Activated CD4-positive, CD25-positive, alpha-beta regulatory T cell (primary cell): ENCODE results near the gene ARHGEF37.
"Not testable (repeated sequence)": the region's sequence is repeated elsewhere in the genome, so short reads cannot be mapped to it uniquely, and the experiment has no call there.

Experiments
- DNase-seq, 4 experiments: peaks; one replicate each; lab custom pipeline; 2025; lab: John Stamatoyannopoulos, UW

The ARHGEF37 gene

GRCh38 chr5:149648464-149649393 lies 67.4 kb downstream of the ARHGEF37 start:
- DNase-seq, result not testable (repeated sequence)

GRCh38 chr5:149649730-149650129 lies 68.4 kb downstream of the ARHGEF37 start:
- DNase-seq, result not testable (repeated sequence)

GRCh38 chr5:149651686-149652085 lies 70.4 kb downstream of the ARHGEF37 start:
- DNase-seq, result no peak

- DNase-seq, result no peak
Measured at GRCh38 chr5:149652697-149653096, 71.4 kb downstream of the ARHGEF37 start.

- no peak for DNase-seq
Measured at GRCh38 chr5:149654231-149654630, 72.9 kb downstream of the ARHGEF37 start.

- no peak for DNase-seq
Measured at GRCh38 chr5:149654883-149655505, 73.7 kb downstream of the ARHGEF37 start.

- no peak for DNase-seq
Measured at GRCh38 chr5:149656576-149657182, 75.4 kb downstream of the ARHGEF37 start.

- no peak for DNase-seq
Measured at GRCh38 chr5:149657324-149657723, 76.0 kb downstream of the ARHGEF37 start.

GRCh38 chr5:149658299-149658698 lies 77.0 kb downstream of the ARHGEF37 start:
- no peak for DNase-seq

GRCh38 chr5:149664083-149664482 lies 82.8 kb downstream of the ARHGEF37 start:
- DNase-seq, result no peak

- DNase-seq, result no peak
Measured at GRCh38 chr5:149664666-149665415, 83.5 kb downstream of the ARHGEF37 start.

- no peak for DNase-seq
Measured at GRCh38 chr5:149665416-149666175, 84.3 kb downstream of the ARHGEF37 start.

- no peak for DNase-seq
Measured at GRCh38 chr5:149666212-149666852, 85.0 kb downstream of the ARHGEF37 start.

- DNase-seq, result no peak
Measured at GRCh38 chr5:149667084-149667828, 86.0 kb downstream of the ARHGEF37 start.

- DNase-seq, result no peak
Measured at GRCh38 chr5:149667829-149668330, 86.6 kb downstream of the ARHGEF37 start.

- DNase-seq, result not testable (repeated sequence)
Measured at GRCh38 chr5:149669273-149669672, 88.0 kb downstream of the ARHGEF37 start.

- DNase-seq, result no peak
Measured at GRCh38 chr5:149671544-149671943, 90.2 kb downstream of the ARHGEF37 start.

GRCh38 chr5:149672701-149673476 lies 91.6 kb downstream of the ARHGEF37 start:
- no peak for DNase-seq

- no peak for DNase-seq
Measured at GRCh38 chr5:149674686-149675085, 93.4 kb downstream of the ARHGEF37 start.
